NCI-H524 treated with DMSO at 0.1 percent for 48 hours (cell line): ENCODE data around the gene EIF4G1.

Experiments
- DNase-seq: peaks from one replicate; lab custom pipeline; 2025; lab: John Stamatoyannopoulos, UW

EIF4G1 gene

GRCh38 chr3:184307915-184308314, 6.5 kb upstream of the EIF4G1 start:
- no peak for DNase-seq

DNA sequence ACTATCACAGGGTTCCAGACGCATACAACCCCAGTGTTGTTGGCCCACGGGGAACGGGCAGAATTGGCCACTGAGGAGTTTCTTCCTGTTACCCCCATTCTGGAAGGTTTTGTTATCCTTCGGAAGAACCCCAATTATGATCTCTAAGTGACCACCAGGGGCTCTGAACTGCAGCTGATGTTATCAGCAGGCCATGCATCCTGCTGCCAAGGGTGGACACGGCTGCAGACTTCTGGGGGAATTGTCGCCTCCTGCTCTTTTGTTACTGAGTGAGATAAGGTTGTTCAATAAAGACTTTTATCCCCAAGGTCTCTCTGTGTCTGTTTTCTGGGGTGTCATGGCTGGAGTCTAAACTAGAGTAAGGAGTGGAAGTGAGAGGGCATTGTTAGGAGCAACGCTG, 5.7 kb upstream of the EIF4G1 start:
- DNase-seq: no peak

- DNase-seq: no peak
Measured at GRCh38 chr3:184311633-184312032, 2.8 kb upstream of the EIF4G1 start.

GRCh38 chr3:184314700-184315542, 515 bp downstream of the EIF4G1 start:
- DNase-seq: no peak

DNA sequence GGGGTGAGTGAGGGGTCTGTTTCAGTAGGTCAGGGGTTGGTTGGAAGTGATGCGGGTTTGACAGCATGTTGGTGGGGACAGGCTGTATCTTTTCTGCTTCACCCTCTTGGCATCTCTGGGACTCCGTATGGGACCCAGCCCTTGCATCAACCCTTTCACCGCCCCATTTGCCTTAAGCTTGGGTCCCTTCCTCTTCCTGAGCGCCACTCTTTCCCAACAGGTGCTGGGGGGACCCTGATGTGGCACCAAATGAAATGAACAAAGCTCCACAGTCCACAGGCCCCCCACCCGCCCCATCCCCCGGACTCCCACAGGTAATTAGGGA, 1.1 kb downstream of the EIF4G1 start:
- DNase-seq: no peak

DNA sequence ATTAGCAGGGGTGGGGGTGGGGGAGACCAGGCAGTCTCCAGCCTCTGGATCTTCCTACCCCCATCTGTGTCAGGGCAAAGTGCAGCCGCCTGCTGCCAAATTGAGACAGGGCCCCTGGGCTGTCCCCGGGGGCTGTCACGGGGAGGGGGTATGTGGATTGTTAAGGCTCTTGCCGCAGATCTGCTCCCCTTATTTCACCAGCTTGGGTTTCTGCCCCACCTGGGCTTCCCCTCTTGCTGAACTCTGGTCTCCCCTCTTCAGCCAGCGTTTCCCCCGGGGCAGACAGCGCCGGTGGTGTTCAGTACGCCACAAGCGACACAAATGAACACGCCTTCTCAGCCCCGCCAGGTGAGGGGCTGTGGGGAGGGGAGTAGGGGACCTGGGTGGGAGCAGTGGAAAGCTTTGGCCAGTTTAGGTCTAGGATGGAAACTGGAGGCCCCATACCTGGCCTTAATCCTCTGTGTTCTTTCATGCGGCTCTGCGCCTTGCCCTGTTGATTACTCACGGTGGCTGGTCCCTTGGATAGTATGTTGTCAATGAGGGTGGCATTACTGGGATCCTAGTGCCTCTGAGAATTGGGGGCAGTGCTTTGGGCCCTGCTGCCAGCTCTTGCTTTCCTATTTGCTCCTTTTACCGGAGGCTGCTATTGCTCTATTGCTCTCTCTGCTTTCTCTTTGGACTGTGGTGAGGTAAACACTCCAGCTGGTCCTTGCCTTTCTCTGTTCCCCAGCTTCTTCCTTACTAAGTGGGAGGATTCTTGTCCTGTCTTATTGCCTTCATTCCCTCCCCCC, 1.7 kb downstream of the EIF4G1 start:
- no peak for DNase-seq

- no peak for DNase-seq
Measured at GRCh38 chr3:184316792-184317191, 2.4 kb downstream of the EIF4G1 start.

DNA sequence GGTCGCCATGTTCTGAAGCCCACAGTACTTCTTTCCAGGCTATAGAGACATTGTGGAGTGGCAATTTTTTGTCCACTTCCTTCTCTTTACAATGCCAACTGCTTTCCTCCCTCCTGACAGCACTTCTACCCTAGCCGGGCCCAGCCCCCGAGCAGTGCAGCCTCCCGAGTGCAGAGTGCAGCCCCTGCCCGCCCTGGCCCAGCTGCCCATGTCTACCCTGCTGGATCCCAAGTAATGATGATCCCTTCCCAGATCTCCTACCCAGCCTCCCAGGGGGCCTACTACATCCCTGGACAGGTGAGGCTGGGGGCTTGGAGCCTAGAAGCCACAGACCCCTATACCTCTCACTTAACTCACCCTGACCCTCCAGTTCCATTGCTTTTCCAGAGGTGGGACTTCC, 2.8 kb downstream of the EIF4G1 start:
- no peak for DNase-seq

GRCh38 chr3:184320104-184320445, 5.7 kb downstream of the EIF4G1 start:
- no peak for DNase-seq

GRCh38 chr3:184321666-184322065, 7.3 kb downstream of the EIF4G1 start:
- no peak for DNase-seq

GRCh38 chr3:184322731-184323487, 8.5 kb downstream of the EIF4G1 start:
- no peak for DNase-seq

DNA sequence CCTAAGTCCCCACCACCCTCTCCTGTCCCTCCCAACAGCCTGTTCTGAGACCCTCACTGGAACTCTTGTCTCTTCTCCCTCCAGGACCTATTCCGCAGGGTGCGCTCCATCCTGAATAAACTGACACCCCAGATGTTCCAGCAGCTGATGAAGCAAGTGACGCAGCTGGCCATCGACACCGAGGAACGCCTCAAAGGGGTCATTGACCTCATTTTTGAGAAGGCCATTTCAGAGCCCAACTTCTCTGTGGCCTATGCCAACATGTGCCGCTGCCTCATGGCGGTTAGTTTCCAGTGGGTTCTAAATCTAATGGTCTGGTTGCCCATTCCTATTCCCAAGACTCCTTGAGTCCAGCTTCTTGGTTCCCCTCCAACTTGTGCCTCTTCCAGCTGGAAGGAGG, 9.3 kb downstream of the EIF4G1 start:
- DNase-seq: no peak

GRCh38 chr3:184325269-184325668, 10.9 kb downstream of the EIF4G1 start:
- no peak for DNase-seq

GRCh38 chr3:184325715-184326369, 11.4 kb downstream of the EIF4G1 start:
- no peak for DNase-seq

GRCh38 chr3:184327171-184327570, 12.8 kb downstream of the EIF4G1 start:
- no peak for DNase-seq

GRCh38 chr3:184328516-184328915, 14.1 kb downstream of the EIF4G1 start:
- DNase-seq: no peak

GRCh38 chr3:184332370-184333090, 18.1 kb downstream of the EIF4G1 start:
- no peak for DNase-seq

- DNase-seq: no peak
Measured at GRCh38 chr3:184333190-184333589, 18.8 kb downstream of the EIF4G1 start.

DNA sequence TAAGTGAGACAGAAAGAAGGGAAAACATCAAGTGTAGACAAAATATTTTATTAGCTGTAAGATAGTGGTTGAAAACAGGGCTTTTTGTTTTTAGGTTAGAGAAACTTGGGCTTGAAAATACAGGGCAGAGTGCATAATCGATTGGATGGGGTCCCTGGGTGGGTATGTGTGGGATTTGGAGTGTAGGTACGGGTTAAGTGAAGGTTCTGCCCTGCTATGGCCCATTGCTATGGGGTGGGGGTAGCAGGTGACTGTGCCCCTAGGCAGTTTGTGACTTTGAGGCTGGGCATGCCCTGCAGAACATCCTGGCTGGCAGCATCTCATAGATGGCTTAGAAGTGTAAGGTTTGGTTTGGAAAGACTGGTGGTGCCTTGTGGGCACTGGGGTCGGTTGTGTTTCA, 19.3 kb downstream of the EIF4G1 start:
- no peak for DNase-seq

- no peak for DNase-seq
Measured at GRCh38 chr3:184334470-184335158, 20.2 kb downstream of the EIF4G1 start.

DNA sequence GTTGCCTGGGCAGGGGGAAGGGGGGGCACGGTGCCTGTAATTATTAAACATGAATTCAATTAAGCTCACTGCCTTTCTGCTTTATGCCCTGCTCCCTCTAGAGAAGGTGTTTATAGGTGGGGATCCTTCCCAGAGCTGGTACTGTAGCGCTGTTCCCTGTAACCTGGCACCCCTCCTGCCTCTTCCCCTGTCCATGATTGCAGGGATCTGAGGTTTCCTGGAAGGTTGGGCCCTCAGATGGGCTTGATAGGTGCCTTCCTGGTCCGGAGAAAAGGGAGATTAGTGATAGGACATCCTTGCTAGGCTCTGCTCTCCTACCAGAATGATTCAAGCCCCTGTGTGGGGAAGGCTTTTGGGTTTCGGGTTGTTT, 20.9 kb downstream of the EIF4G1 start:
- no peak for DNase-seq
